HG03571 (cell line): ENCODE results near the gene GMFB.
A peak's percentile ranks its signal among the peaks of the same experiment; 100 is the strongest.

ENCODE experiments used
- ATAC-seq: cut with Tn5 transposase; IDR thresholded peaks from one replicate; pipeline ENCODE4 v1.9.1; 2021; ENCODE audit not compliant: unreplicated experiment

GMFB gene

GRCh38 chr14:54493293-54493692, 4.5 kb upstream of the GMFB start:
- no peak for ATAC-seq

DNA sequence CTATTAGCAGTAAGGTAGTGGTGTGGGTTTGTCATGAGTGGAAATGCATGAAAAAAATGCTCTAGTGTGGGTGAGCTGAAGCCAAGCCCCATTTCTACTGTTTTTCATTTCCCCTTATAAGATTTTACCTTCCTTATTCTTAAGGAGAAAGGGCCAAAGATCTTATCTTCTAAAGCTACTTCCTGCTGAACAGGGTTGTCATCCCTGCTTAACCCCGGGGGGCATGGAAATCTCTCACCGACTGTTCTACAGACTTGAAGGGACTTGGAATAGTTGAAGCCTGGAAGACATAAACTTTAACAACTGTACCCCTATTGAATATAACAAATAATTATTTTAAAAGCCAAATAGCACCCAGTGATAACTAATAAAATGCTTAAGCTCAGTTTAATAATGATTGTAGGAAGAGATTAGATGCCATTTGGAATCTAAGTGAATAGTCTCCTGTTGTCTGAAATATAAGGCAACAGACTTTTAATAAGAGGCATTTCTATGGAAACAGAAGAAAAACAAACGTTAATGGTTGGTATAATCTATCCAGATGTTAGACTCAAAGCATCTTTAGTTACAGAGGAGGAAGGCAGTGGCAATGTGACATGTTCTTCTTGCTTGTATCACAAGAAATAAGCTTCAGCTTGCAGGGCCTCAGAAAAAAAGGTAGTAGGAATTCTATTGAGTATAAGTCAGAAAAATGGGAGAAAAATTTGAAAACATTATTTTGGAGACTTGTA, 1.8 kb upstream of the GMFB start:
- no peak for ATAC-seq

DNA sequence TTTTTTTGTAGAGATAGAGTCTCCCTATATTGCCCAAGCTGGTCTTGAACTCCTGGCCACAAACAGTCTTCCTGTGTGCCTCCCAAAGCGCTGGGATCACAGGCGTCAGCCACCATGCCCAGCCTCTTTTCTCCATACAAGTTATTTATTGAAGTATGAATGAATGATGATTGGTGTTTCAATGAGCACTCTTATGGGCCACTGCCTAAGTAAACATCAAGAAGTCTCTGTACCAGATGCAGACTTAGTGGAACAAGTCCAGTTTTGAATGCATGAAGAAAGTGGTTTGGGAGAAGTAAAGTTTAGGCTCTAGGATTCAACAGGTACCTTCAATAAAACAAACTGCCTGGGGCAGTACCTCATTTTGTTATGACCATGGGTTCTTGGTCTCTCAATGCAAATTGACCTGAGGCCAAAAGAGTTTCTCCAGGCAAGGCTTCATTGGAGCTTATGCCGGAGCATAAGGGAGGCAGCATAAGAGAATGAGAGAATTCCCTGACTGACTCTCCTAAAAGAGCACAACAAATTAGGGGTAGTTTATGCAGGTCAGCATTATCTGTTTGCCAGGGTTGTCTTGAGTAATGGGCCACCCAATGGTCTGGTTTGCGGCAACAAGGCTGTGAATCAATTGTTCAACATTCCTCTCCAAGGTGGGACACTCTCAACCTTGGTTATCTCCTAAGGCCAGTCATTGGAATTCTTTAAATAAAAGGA, 1.1 kb upstream of the GMFB start:
- no peak for ATAC-seq

- peak; percentile 1 for ATAC-seq
These were observed 521 bp upstream of the GMFB start for GRCh38 chr14:54489318-54489683.

GRCh38 chr14:54488318-54488645, 498 bp downstream of the GMFB start:
- ATAC-seq, result no peak

DNA sequence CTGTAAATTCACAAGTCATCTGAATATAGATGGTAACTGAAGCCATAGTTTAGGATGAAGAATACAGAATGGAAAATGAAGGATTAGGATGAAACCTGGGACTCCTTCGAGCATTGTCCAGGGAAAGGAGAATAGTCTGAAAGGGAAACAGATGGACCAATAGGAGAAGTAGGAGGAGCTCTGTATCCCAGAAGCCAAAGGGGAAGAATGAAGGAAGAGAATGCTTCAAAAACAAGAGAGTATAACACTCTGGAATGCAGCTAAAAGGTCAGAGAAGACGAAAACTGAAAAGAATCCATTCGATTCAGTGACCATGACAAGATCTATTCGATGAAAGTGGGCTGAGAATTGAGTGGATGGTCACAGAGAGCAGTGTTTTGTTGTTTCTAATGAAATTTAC, 1.0 kb downstream of the GMFB start:
- ATAC-seq, result no peak

GRCh38 chr14:54486685-54487084, 2.1 kb downstream of the GMFB start:
- ATAC-seq, result no peak

- no peak for ATAC-seq
These were observed 4.9 kb downstream of the GMFB start for GRCh38 chr14:54483846-54484245.

DNA sequence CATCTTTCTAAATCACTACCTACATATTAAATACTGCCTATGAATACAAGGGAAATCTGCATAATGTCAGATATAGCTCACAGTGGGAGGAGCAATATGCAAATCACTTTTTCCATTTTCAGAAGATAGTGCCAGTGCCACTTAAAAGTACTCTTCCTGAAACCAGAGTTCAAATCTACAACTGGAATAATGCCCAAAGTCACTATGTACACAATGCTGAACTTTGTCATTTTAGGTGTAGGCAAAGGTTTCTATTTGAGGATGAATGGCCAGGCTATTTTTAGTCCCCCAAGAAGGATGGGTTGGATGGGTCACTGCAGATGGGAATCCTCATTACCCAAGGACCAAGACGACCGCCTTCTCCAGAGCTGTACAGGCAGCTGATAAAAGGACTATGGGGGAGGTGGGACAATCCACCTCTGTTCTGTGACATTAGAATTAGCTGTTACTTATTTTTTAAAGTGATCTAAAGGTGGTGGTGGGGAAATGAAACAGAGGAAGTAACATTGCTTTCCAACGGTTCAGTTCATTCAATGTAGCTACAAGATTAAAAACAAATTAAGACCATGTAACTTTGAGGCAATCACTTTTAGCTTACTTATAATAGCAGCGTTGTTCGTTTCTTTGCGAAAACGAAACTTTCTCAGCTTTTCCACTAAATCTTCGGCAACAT, 5.6 kb downstream of the GMFB start:
- ATAC-seq, result no peak

- ATAC-seq, result no peak
These were observed 7.1 kb downstream of the GMFB start for GRCh38 chr14:54481695-54482094.

DNA sequence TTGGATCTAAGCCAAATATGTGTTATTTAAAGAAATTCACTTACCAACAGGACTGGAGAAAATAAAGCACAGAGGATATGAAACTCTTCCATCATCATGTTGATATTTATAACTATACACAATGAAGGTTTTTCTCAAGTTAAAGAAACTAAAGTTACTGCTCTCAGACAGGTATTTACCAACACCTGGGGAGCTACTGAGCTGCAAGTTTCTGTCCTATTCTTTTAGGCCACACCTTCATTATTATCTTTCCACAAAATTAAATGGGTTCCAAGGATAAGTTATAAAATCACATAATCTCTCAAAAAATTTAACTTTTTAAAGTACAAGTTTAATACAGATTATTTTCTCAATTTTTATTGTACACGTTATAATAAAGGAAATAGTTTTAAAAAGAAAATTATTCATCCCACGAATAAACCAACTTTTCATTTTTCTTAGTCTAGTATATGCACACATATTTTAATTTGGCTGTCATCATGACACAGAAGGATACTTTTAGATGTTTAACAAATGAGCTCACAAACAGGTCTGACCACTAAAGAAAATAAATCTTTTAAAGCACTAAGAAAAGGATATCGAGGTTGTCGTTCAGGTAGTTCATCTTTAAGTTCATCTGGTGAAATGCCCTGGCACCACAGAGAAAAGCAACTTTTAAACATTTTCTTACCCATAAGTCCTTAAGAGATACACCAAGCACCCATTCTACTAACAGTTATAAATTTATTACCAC, 7.8 kb downstream of the GMFB start:
- no peak for ATAC-seq

DNA sequence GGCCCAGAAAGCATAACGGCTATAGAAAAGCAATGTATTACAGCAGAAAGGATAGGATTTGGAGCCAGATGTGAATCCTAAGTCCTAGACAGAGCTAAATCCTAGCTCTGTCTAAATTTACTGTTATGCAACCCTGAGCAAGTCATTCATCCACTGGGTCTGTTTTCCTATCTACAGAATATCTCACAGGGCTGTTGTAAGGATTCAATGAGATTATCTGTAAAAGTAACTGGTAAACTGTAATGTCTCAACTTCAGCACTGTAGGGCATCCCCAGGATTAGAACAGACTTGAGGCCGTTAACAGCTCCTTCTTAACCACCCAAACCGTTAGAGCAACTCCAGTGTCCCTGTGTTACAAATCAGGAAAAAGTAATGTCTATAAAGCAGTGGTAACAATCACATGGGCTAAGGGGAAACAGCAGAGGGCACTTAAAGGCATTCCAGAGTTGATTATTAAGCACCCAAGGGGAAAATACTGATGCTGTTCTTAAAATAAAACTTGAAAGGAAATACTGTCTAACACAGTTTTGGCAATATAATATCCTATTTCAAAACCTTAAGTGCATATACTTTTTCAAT, 10.1 kb downstream of the GMFB start:
- ATAC-seq, result no peak

- ATAC-seq, result no peak
These were observed 12.9 kb downstream of the GMFB start for GRCh38 chr14:54475911-54476310.

GRCh38 chr14:54475187-54475899, 13.4 kb downstream of the GMFB start:
- ATAC-seq, result no peak

DNA sequence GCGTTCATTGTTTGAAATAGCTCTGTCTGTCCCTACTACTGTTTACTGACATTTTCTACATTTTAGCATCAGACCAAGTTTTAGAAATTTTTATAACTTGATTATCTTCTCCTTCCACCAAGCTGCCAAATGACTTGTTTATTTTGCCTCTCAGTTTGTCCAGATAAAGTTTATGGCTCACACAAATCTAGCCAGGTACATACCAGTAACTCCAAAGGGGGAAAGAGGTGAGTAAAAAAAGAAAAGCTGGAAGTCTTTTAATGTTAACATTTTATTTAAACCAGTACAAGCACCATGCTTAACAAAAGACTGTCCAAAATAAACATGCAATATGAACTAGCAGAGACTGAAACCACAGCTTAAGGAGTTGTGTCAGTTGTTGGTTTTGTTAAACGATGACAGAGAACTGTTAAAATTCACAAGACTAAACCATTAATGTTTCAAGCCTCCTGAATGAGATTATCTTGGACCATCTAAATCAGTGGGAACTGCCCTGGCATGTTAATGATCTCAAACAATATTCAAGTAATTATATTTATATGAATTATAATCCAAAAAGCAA, 14.5 kb downstream of the GMFB start:
- no peak for ATAC-seq

DNA sequence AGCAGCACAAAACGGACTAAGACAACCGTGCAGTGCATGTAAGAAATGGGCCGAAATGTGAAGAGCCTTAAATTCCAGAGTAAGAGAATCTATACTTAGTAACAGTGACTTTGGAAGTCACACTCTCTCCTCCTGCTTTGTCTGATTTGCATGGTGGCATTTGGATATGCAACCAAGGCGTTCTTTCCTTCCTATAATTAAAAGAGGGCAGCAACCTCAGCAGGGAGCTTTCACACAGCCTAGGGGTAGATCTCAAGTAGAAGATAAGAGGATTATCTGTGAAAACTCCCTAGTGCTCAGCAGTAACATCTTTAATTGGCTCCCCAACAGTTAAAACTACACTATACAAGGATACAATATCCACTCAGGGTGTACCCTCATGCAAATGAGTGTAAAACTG, 16.5 kb downstream of the GMFB start:
- no peak for ATAC-seq

DNA sequence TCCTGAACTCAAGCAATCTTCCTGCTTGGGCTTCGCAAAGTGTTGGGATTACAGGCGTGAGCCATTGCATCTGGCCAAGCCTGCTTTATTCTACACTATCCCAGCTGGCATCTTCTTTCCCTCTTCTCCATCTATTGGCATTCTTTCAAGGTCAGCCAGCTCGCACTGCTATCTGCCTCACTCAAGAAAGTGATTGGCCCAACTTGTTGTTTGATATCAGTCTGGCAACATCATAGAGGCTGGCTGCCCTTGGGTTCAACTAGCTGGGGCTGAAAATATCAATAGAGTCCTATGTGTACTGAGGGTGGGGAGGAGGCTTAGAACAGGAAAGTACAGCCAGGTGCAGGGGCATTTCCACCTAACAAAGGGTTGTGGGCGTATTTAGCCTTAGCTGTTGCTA, 17.1 kb downstream of the GMFB start:
- no peak for ATAC-seq

DNA sequence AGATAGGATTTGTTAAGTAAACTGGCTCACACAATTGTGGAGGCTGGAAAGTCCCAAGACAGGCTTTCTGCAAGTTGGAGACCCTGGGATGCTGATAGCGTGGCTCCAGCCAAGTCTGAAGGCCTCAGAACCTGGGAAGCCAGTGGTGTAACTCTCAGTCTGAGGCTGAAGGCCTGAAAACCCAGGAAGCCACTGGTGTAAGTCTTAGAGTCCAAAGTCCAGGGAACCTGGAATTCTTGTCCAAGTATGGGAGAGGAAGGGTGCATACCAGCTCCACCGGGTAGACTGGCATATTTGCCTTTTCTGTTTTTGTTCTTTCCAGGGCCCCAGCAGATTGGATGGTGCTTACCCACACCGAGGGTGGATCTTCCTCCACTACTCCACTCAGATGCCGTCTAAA, 18.1 kb downstream of the GMFB start:
- ATAC-seq, result no peak

- ATAC-seq, result no peak
These were observed 21.5 kb downstream of the GMFB start for GRCh38 chr14:54467280-54467679.

GRCh38 chr14:54465654-54466053, 23.1 kb downstream of the GMFB start:
- no peak for ATAC-seq
